IPS-11a (cell line): ENCODE measurements around the gene ACTN4.
"Not testable (repeated sequence)": the region's sequence is repeated elsewhere in the genome, so short reads cannot be mapped to it uniquely, and the experiment has no call there.

Experiments
- H3K4me3 ChIP-seq: one replicate; pipeline ENCODE4 v1.5.1; 2013; ENCODE audit warnings: low read depth, low read length, control low read depth

ACTN4 gene

DNA sequence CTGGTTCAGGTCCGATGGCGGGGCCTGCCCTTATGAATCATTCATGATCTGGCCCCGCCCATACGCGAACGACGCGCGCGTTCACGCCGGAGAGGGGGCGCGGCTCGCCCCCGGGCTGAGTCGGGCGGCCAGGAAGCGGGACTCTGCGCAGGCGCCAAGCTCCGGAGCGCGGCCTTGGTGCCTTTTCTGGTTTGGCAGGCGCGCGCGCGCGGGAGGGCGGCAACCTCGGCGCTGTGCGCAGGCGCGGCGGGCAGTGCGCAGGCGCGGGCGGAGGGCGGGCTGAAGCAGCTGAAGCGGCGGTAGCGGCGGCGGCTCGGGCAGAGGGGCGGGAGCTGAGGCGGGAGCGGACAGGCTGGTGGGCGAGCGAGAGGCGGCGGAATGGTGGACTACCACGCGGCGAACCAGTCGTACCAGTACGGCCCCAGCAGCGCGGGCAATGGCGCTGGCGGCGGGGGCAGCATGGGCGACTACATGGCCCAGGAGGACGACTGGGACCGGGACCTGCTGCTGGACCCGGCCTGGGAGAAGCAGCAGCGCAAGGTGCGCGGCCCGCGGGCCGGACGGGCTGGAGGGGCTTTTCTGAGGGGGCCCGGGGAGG, at the start of gene ACTN4:
Gene ACTN4, plus strand, starts transcription at position 282 of the 598 bp plus-strand sequence. Its CDS starts 97 bp downstream, at position 379.
- peak within 1 kb of the TSS; percentile 91 for H3K4me3 ChIP-seq

GRCh38 chr19:38599722-38600121, 47.7 kb upstream of the ACTN4 start:
- no peak overlapping the region for H3K4me3 ChIP-seq

GRCh38 chr19:38602856-38603255, 44.6 kb upstream of the ACTN4 start:
- not testable (repeated sequence) for H3K4me3 ChIP-seq

- H3K4me3 ChIP-seq: no peak overlapping the region
These were observed 41.3 kb upstream of the ACTN4 start for GRCh38 chr19:38606131-38606530.

DNA sequence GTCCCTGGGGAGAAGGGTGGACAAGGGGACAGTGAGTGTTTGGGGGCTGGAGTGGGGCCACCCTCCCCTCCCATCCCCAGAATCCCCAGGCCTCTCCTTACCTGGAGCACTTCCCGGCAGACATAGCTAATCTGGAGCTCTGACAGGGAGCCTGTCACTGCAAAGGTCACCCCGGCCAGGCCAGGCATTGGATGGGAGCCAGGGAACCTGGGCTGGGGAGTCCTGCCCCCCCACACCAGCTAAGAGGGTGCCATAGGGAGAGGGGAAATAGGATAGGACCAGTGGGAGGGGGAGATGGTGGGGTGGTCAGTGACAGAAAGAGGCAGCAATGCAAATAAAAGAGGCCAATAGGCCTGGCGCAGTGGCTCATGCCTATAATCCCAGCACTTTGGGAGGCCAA, 33.2 kb upstream of the ACTN4 start:
- no peak overlapping the region for H3K4me3 ChIP-seq

DNA sequence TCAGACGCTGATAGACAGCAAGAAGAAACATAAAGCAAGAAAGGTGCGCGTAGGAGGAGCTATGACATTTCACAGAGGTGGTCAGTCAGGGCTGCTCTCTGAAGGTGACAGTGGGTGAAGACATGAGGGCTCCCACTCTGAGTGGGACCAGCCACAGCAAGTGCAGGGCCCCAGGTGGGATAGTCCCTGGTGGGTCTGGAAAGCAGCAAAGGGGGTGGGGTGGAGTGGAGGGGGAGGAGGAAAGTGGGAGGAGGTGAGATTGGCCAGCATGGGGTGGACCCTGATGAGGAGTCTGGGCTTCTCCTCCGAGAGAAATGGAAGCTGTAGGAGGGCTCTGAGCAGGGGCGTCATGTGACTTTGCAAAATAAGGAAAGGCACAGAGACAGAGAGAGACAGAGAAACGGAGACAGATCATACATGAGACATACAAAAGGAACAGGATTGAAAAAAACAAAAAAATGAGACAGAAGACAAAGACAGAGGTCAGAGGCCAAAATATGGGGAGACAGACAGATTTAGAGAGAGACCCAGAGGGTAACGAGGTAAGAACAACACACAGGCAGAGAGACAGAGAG, 32.4 kb upstream of the ACTN4 start:
- no peak overlapping the region for H3K4me3 ChIP-seq

DNA sequence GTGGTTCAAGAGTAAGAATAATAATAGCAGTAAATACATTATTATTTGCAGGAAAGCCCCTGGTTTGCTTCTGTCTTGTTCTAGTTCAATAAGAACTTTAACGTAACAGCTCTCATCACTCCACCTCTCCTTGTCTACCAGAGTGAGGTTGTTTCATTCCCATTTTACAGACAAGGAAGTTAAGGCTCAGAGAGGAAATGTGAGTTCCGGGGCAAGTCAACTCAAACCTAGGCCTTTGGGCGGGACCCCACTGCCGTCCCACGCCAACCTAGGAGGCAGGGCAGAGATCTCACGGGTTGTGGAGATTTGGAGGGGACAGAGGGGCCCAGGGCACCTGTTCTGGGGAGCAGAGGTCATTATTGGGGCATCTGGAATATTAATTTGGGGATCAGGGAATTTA, 31.2 kb upstream of the ACTN4 start:
- no peak overlapping the region for H3K4me3 ChIP-seq

- H3K4me3 ChIP-seq: no peak overlapping the region
These were observed 30.1 kb upstream of the ACTN4 start for GRCh38 chr19:38617283-38617763.

DNA sequence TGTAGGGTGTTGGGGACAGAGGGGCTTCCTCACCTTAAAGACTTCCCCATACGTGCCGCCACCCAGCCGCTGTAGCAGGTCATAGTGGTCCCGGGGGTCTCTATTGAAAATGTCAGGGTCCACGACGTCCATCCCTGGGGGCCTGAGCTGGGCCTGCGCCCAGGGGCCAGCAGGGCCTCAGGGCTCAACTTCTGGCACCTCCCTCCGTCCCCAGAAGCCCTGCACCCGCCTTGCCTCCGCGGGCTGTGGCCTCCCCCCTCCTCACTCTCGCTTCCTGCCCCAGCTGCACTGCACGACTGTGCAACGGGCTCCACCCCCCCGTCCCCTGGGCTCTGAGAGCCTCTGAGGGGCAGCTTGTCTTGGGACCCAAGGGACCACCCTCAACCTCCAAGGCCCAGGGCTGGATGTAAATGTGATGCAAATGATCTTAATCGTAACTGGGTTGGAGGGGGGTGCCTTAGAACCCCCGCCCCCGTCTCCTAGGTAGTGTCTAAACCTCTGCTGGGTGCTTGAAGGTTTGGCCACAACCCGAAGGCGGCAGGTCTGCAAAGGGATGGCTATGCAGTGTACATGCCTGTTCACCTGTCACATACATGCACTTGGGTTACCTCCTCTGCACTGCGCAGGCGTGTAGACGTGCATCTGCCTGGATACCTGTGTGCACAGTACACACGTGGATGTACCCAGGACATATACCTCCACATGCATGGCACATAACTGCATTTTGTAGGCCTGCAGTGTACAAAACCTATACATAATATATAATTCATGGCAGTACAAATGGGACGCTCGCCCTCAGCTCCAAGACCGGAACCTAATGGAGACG, 29.5 kb upstream of the ACTN4 start, which contains the start of gene MAP4K1:
Gene MAP4K1, minus strand, starts transcription at position 190 of the 826 bp plus-strand sequence. Its CDS starts 58 bp downstream, at position 132.
- H3K4me3 ChIP-seq: peak within 1 kb of the TSS; percentile 51

- peak within 1 kb of the TSS; percentile 98 for H3K4me3 ChIP-seq
These were observed 28.7 kb upstream of the ACTN4 start, which contains the start of gene EIF3K for GRCh38 chr19:38618590-38619360. EIF3K (plus strand) TSS chr19:38619188; CDS start chr19:38619269, 81 bp downstream.

DNA sequence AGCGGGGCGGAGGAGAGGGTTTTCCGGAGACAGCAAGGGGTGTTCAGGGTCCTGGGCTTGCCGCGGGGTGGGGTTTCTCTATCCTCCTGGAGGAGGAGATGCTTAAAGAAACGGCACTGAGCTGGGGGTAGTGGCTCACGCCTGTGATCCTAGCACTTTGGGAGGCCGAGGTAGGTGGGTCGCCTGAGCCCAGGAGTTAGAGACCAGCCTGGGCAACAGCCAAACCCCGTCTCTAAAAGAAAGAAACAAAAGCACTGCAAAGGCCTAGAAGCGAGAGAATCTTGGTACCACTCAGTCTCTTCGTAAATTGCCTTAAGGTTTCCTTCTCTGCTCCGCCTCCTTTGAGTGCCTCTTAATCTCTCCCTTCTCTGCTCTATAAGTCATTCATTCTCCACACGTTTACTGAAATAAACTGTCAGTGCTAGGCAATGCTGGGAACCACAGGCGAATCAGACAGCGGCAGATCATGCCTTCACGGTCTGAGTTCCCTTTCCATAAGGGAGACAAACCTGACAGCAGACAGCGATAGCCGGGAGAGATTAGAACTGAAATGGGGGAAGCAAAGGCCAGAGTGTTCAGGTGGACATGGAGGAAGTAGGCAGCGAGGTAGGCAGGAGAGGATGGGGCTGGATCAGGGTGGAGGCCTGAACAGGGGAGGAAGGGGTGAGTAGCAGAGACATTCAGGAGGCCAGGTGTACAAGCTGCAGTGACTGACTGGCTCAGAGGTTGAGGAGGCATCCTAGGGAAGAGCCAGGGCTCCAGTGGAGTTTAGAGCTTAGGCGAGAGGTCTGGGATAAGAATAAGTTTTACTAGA, 27.9 kb upstream of the ACTN4 start:
- H3K4me3 ChIP-seq: peak overlapping the region; percentile 98

DNA sequence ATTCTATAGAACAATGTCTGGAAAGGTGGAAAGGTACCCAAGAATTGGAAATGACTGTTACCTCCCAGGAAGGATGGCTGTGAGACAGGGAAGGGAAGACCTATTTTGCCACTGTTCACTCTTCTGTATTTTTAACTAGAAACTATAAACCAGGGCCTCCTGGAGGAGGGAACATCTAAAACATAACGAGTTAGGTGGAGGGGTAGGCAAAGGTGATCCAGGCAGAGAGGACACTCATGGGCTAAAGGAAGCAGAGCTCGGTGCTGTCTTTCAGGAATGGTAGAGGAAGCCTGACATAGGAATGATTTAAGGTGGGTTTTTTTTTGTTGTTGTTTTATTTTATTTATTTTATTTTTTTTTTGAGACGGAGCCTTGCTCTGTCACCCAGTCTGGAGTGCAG, 22.6 kb upstream of the ACTN4 start:
- H3K4me3 ChIP-seq: no peak overlapping the region

- no peak overlapping the region for H3K4me3 ChIP-seq
These were observed 21.0 kb upstream of the ACTN4 start for GRCh38 chr19:38626401-38626800.

DNA sequence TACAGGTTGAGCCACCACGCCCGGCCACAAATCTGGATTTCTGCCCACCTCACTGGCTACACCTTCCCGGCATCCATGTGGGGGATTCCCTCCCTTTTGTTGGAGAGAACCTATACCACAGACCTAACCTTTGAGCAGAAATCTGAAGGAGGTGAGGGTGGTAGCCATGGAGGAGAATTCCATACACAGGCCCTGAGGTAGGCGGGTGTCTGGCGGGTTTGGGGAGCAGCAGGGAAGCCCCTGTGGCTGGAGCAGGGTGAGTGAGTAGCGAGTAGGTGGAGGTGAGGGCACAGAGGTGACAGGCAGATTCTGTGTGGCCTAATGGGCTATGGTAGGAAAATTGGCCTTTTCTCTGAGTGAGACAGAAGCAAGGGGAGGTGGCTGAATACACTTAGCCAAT, 17.9 kb upstream of the ACTN4 start:
- H3K4me3 ChIP-seq: no peak overlapping the region

GRCh38 chr19:38631301-38631700, 16.1 kb upstream of the ACTN4 start:
- H3K4me3 ChIP-seq: not testable (repeated sequence)

DNA sequence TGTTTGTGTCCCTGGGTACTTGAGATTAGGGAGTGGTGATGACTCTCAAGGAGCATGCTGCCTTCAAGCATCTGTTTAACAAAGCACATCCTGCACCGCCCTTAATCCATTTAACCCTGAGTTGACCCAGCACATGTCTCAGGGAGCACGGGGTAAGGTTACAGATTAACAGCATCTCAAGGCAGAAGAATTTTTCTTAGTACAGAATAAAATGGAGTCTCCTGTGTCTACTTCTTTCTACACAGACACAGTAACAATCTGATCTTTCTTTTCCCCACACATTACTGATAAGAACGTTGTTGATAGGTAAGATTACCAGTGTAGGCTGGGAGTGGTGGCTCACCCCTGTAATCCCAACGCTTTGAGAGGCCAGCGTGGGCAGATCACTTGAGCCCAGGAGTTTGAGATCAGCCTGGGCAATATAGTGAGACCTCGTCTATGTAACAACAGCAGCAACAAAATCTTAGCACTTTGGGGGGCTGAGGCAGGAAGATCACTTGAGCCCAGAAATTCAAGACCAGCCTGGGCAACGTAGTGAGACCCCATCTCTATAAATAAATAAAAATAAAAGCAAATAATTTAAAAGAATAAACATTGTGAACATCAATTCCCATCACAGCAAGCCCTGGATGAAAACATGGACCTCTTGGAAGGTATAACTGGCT, 15.5 kb upstream of the ACTN4 start:
- not testable (repeated sequence) for H3K4me3 ChIP-seq

DNA sequence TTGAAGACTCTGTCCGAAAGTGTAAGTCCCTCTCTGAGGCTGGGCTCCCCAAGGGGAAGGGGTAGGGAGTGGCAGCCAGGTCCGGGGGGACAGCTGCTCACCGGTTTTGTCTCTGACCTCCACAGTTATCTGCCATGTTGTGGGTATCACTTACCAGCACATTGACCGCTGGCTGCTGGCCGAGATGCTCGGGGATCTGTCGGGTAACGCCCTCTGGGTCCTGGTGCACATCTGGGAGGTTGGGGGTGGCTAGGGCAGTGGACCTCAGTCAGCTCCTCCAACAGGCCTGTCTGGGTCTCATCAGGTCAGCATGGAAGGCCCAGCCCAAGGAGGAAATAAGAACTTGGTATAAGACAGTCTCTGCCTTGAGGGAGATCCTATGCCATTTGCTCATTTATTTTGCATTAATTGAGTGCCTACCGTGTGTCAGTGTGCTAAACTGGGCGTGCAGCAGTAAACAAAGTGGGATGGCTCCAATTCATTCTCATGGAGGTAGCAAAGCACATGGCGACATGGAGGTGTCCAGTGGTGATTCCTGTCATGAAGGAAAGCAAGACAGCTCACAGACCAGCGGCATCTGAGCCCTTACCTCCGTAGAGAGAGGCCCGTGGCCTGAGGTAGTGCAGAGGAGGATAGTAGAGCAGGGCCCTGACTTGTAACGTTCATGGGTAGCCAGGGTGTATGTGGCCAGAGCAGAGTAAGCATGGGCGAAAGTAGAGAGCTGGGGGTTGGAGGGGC, 14.8 kb upstream of the ACTN4 start:
- no peak overlapping the region for H3K4me3 ChIP-seq

- H3K4me3 ChIP-seq: no peak overlapping the region
These were observed 12.5 kb upstream of the ACTN4 start for GRCh38 chr19:38634757-38635482.
